DMS79 (cell line): Measurements from ENCODE around the gene ASTN2.

ENCODE experiments used
- DNase-seq: peaks from one replicate; lab custom pipeline; 2025; lab: John Stamatoyannopoulos, UW

The ASTN2 gene

DNA sequence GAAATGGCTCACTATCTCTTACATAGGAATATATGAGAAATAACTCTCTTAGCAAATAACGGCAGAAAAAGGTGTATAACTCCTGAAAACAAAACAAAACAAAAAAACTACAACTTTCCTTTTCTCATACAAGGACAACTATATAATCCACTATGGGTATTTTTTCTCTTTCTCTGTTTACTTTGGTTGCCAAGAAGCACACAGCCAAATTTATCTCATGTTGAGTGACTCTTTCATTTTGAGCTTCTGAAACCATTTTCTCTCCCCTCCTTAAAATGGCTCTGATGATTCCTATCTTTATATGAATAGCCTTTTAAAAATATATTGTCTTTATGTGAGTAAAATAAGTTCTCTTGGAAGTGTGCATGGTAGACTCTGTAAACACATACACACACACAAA lies 599.0 kb downstream of the ASTN2 start:
- no peak for DNase-seq

DNA sequence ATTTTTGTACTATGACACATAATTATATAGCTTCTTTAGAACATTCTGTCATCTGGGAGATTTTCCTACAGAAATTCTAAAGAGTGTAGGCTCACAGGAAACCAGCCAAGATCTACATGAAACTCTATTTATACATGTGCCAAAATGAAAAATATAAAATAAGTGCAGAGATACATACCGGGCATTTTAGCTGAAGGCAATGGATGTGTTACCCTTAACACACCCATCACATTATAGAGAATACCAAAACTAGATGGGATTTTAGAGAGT lies 601.9 kb downstream of the ASTN2 start:
- no peak for DNase-seq

DNA sequence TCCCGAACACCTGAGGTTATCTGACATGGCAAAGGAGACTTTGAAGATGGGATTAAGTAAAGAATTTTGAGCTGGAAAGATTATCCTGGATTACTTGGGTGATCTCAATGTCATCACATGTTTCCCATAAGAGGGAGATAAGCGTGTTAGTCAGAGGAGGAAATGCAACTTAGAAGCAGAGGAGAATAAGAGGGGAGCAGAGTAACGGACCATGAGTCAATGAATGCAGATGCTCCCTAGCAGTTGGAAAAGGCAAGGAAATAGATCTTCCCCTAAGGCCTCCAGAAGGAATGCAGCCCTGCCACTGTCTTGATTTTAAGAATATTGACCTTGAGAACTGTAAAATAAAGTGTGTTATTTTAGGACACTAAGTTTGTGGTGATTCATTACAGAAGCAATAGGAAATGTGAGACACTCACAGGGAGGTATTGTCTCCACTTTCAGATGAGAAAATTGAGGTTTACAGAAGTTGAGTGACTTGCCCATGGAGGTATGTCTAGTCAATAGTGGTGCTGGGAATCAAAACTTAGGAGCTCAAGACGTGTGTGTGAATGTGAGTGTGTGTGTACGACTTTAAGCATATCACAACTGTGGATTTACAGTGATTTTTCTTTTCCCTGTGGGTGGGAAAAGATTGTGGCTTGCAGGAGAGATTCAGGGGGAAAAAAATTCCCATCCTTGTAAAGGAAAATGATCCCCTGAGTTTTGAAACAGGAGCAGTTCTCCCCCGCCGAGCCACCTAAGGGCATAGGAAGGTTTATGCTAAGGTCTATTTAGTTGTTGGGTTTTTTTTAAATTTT lies 602.4 kb downstream of the ASTN2 start:
- DNase-seq = no peak

DNA sequence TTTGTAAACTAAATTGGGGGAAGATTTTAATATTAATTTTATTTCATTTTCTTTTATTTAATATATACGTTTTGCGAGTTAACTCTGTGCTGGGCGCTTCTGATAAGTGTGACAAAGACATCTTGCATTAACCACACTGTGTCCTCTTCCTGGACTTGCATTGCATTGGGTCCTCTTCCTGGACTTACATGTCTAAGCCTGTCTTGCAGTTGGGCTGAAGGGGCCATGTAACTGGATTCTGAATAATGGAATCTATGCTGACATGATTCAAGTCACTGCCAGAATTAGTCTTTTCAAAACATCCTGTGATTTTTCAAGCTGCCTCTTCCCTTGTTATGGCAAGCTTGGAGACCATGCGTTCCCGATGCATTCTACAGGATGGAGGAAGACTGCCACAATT lies 605.2 kb downstream of the ASTN2 start:
- DNase-seq = no peak

DNA sequence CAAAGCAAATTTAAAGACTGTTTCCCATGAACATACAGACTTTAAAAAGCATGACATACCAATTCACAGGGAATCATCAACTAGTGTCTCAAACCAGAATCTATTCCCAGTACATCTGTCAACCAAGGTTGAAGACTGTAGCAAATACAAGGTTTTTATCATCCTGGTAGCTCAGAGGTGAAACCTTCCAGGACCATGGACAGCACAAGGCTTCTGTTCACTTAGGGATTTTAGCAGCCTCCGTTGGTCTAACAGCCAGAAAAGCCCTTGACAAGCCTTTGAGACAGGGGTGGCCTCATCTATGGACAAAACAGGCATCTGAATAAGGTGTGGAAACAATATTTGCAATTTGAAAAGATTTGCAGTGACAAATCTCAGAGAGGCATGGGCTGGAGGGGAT lies 608.8 kb downstream of the ASTN2 start:
- DNase-seq = no peak

DNA sequence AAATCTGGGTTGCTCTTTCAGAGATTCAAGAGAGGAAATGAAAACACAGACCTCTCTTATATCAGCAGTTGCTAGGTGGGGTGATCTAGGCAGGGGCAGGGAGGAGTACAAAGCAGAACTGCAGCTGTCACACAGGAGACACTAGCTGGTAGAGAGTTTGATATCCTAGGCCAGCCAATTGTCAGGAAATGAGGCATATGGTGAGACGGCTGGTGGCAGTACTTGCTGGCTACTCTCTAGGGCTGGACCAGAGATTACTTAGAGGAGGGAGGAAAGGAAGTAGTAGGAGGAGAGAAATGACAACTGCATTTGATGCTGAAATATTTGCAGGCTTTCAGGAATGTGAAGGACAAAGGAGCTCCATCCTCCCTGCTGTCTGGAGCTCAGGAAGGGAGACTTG lies 614.0 kb downstream of the ASTN2 start:
- no peak for DNase-seq

DNA sequence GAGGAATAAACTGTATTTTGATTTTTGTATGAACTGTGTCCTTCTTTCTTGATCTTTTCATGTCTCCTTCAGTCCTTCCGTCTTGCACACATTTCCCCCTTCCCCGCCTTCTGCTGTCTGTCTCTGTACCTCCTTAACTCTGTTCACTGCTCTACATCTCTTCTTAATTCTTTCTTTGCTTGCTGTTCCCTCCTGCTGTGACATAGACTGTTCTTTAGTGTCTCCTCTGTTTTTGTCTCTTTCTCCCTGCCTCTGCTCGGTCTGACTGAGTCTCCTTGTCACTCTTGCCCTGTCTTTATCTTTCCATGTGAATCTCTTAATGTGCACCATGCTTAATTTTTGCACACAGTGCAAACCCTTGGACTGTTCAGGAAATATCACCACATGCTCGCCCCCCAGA lies 614.8 kb downstream of the ASTN2 start:
- DNase-seq = no peak

DNA sequence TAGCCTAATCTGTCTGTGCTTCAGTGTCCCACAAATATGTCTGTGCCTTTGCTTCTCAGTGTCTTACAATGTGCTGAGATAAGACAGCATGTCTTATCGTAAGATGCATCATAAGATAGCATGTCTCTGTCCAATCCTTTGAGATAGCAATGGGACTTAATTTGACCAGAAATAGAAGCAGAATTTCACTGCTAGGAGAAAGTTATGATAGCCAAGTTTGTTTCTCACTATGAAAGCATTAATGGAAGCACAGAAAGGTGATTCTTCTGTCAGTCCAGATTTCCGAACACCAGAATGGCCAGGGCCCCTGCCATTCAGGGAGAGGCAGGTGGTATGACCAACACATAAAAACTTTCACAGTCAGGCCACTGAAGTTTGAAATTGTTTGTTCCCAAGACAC lies 616.3 kb downstream of the ASTN2 start:
- DNase-seq = no peak

DNA sequence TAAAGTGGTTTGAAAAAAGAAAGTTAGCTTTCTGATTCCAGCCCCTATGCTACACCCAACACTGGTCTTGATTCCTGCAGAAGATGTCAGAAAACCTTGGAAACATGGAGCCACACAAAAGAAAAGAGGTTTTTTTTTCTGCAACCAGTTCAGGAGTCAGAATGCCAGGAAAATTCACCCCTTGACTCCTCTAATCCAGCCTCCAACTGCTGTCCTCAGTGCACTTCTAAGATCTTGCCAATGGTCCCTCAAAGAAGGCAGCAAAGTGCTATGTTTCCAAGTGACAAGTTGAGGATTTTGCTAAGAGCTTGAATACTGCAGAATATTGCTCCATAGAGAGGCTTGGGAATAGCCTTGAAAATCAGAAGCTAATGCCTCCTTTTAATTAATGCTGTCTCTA lies 617.6 kb downstream of the ASTN2 start:
- no peak for DNase-seq

DNA sequence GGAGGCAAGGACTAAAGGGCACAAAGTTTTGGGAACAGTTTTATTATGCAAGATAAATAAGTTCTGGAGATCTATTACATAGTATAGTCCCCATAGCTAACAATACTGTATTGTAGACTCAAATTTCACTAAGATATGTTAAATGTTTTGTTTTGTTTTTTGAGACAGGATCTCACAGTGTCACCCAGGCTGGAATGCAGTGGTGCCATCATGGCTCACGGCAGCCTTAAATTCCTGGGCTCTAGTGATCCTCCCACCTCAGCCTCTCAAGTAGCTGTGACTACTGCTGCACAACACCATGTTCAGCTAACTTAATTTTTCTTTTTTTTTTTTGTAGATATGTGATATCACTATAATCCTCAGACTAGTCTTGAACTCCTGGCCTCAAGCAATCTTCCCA lies 618.2 kb downstream of the ASTN2 start:
- no peak for DNase-seq

DNA sequence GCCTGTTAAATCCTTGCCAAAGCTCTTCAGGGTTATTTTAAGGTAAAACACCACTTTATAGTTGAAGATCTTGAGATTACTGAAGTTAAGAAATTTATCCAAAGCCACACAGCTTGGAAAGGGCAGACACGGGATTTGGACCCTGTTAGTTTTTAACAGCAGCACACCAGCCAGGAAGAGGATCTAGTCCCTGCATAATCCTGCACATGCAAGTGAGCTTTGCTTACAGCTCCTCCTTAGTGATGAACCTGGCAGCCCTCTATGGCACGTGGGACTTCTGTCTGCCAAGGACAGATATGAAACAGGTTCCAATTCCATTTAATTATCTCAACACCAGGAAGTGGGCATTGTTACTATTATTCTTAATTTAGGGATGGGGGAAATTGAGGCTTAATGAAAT lies 619.0 kb downstream of the ASTN2 start:
- no peak for DNase-seq

DNA sequence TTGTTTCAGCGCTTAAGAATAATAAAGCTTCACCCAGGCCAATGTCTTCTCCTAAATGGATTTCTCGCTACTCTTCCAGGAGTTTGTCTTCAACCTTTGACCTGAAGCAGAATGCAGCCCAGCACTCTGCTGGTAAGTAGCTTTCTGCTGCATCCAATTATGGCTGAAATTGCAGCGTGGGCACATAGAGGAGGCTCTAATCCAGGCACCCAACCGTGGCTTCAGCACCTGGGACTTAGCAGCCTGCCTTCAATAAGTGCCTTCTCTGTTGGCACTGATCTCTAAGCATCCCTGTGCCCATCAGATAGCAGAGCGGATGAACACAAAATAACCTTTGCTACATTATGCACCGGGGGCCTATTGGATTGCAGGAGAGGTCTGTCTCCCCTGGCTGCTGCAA lies 622.6 kb downstream of the ASTN2 start:
- no peak for DNase-seq

DNA sequence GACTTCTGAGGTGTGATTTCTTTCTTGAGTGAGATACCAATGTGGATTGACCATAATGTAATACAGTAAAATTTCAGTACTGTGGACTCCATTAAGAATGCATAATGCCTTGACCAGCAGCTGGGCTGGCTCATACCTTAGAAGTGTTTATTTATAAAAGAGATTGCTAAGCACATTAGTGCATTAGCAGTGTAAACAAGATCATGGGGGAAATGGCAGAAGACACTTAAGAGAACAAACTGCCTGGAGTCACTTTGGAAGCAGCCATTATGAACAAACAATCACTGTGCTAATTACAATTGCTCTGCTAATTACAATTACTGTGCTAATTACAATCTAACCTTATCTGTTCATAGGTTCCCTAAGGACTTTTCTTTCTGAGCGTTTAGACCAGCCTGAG lies 623.5 kb downstream of the ASTN2 start:
- DNase-seq = peak; percentile 31

DNA sequence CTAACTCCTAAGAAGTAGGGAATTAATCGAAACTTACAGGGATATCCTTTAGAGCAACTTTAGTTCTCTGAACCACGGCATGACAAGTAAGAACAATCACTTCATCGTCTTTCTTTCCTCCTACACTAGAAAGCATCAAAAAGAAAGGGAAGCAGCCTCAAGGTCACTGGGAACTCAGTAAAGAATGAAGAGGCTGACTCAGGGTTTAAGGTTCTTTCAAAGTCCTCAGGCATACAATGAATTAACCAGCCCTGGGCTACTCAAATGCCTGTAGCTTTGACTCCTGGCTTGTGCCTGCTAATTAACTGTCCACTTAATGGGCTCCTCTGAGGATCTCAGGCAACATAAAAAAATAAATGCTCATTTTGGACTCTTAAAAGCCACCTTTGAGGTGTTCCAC lies 625.8 kb downstream of the ASTN2 start:
- peak; percentile 27 for DNase-seq

DNA sequence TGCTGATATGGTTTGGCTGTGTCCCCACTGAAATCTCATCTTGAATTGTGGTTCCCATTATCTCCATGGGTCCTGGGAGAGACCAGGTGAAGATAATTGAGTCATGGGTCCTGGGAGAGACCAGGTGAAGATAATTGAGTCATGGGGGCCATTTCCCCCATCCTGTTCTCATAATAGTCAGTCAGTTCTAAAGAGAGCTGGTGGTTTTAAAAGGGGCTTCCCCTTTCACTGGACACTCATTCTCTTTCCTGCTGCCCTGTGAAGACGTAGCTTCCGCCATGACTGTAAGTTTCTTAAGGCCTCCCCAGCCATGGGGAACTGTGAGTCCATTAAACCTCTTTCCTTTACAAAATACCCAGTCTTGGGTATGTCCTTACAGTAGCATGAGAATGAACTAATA lies 628.1 kb downstream of the ASTN2 start:
- no peak for DNase-seq

DNA sequence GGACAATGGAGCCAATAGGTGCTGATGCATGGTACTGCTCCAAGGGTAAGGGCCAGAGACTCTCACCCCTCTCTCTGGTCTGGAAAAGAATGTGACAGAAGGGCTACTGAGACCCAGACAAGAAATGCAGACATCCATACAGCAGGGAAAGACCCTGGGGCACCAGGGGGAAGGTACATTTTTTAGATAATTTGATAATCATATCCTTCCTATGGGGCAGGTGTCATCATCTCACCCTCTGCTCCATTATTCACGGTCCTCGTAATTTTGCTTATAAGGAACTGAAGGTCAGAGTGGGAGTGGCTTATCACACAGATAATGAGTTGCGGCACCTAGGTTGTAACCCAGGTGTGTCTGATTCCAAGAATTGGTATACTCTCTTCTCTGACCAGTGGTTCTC lies 637.7 kb downstream of the ASTN2 start:
- no peak for DNase-seq

DNA sequence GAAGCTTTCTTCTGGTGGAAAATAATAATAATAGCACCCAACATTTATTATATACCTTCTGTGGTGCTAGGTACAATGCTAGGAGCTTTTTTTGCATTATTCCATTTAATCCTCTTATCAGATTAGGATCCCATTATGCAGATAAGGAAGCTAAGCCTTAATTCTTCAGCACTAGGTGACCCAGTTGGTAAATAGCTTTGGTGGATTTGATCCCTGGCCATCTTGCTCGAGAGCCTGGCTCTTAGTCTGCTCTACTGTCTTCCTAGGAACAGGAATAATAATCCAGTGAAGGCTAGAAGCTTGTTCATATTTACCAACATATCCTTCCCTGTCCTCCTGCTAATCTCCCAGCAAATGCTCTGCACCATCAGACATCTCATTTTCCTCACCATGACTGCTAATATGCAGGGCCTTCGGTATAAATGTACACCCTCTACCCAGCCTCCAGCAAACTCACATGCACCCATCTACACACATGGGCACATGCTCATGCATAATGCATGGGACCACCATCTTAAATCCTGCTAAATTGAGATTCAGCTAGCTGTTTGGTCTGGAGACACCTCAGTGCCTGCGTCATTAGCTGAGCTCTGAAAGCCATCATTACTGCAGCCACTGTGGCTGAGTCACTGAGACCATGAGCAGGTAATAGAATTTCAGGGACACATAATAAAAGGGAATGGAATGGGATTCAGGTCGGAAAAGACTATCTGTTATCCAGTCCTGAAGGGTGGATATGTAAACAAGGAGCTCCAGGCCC lies 640.3 kb downstream of the ASTN2 start:
- no peak for DNase-seq

DNA sequence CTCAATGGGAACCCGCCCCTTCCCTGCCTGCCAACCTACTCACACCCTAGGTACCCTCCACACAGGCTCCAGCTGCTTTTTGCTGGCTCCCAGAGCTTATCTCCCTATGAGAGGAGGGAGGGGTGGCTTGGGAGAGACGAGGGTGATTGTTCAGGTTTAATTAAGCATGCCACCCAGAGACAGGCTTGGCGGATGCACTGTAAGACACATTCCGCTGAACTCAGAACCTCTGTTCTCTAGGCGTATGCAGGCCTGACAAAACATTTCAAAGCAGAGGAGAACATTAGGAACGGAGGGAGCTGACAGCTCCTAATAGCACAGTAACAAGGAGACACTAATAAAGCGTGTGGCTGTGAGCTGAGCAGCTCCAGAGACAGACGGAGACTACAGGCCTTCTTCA lies 647.6 kb downstream of the ASTN2 start:
- DNase-seq = peak; percentile 73

DNA sequence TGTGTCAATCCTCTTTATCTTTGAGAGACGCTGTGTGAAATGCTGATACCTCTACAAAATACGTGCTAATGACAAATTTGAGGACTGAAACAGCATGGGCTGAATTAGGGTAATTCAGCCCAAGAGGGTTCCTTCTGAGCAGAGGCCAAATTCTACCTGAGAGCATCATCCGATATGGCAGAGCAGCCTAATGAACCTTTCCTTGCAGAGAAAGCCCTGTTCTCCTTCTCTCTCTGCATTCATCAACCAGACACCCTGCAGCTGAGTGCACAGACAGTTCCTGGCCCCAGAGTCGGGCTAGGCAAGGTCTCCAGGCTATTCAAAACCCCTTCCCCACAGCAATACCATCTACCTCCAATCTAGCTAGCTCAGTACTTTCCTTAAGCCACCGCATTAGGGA lies 649.8 kb downstream of the ASTN2 start:
- DNase-seq = no peak

DNA sequence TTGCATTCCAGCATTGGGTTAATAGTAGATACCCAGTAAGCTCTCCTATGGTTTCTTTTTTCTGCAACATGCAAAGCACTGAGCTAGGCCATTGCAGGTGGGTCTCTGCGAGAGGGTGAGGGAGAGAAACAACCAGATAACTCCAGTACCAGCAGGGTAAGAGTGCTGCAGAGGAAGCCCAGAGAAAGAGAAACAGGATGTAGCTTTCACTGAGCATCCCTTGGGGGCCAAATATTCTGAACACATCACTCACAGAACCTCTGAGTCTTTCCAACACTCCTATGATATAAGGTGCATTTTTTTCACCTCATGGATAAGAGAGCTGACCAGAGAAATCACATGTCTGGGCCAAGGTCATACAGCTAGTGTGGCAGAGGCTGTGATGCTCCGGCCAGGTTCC lies 651.1 kb downstream of the ASTN2 start:
- no peak for DNase-seq

DNA sequence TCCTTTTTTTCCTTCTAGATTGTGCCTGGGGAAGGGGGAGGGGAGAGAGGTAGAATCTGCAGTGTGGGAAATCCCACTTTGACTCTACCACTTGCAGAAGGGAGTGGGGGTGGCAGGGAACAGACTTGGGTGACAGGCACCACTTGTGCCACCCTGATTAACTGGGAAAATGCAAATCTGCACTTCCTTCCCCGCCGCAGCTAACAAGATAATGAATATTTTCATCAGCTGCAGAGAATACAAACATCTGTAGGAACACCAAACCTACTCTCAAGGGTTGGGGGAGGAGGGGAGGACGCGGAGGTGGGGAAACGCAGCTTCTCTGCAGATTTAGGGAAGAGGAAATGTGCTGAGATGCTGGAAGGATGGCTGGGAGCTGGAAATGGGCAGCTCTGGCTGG lies 654.2 kb downstream of the ASTN2 start:
- no peak for DNase-seq

DNA sequence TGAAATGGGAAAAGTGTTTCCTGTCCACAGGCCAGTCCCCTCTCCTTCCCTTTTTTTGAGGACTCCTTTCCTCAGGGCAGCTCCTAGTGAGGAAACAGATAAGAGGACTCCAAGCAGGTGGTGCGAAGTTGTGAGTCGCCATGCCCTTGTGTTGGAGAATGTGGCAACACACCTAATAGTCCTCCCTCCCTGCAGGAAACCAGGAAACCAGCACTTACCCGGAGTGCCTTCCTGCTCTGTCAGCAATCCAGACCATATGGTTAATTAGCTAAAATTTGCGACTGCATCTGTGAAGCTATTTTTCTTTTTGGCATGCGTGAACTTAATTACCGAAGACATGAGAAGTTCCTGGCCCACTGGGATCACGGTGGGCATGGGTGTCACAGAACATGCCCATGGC lies 657.8 kb downstream of the ASTN2 start:
- no peak for DNase-seq

DNA sequence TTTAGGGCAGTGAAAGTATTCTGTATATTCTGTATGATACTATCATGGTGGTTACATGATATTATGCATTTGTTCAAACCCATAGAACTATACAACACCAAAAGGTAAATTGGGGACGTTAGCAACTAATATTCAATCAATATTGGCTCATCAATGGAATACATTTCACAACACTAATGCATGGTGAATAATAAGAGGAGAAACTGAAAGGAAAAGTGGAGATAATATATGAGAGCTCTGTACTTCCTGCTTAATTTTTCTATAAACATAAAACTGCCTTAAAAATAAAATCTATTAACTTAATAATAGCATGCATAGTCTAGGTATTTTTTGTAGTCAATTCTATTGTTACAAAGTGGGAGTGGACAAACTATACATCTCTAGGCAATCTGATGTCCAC lies 661.5 kb downstream of the ASTN2 start:
- DNase-seq = no peak

DNA sequence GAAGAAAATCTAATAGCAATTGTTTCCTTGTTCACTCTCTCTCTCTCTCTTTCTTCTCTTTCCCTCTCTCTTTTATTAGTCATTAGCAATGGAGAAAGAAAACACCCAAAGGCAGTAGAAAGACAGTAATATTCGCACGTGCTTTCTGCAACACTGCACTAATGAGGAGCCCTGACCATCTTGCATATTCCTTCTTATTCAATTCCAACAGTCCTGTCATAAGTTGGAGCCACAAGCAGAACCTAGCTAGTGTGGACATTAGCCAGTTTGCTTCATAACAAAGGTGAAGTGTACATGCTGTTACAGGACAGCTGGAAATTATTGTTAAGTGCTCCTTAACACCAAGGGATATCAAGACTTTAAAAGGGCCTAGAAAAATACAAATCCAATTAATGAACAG lies 664.3 kb downstream of the ASTN2 start:
- no peak for DNase-seq
